ENCODE measurements around the gene ZBTB25.

DNA sequence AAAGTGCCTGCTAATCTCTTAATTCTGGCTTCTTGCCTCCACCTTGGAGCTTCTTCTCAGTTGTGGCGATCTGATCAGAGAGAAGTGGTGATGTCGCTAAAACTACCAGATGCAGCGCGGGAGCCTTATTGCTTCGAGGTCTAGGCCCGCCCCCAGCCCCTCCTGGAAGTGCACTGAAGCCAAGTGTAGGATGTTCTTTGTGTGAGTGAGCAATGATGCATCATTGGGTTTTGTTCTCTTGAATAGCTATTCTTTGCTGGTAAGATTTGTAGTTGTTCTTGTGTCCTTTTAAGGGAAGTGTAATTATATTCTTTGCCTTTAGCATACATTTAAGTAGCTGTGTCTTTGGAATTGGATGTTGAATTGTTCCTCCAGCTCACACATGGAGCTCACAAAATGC is 79.7 kb downstream of the ZBTB25 start:
- TF ChIP-seq, protein P1, sequence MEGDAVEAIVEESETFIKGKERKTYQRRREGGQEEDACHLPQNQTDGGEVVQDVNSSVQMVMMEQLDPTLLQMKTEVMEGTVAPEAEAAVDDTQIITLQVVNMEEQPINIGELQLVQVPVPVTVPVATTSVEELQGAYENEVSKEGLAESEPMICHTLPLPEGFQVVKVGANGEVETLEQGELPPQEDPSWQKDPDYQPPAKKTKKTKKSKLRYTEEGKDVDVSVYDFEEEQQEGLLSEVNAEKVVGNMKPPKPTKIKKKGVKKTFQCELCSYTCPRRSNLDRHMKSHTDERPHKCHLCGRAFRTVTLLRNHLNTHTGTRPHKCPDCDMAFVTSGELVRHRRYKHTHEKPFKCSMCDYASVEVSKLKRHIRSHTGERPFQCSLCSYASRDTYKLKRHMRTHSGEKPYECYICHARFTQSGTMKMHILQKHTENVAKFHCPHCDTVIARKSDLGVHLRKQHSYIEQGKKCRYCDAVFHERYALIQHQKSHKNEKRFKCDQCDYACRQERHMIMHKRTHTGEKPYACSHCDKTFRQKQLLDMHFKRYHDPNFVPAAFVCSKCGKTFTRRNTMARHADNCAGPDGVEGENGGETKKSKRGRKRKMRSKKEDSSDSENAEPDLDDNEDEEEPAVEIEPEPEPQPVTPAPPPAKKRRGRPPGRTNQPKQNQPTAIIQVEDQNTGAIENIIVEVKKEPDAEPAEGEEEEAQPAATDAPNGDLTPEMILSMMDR (IDR thresholded peaks at IDR 0.05): no peak
- TF ChIP-seq EP300 (IDR thresholded peaks at IDR 0.05): no peak

Data from upper lobe of left lung (tissue), 4 donors.